Tibial artery (tissue), 4 donors: ENCODE data around the gene HS1BP3.
A peak's percentile ranks its signal among the peaks of the same experiment; 100 is the strongest.

Experiments used
- DNase-seq, 2 donors: peaks; one replicate each; pipeline ENCODE4 v3.0.0-alpha.2; 2019
- H3K27ac ChIP-seq, 2 donors: fragments of 200-600 bp; sonication (generic) in 1 of 2; 1 replicate in 1 of 2; 2 replicates in 1 of 2; pipeline ENCODE4 v1.5.1; 2018 to 2019; ENCODE audit warnings: mild to moderate bottlenecking in 1 of 2
- H3K27me3 ChIP-seq, 2 donors: fragments of 200-600 bp; sonication (generic) in 1 of 2; one replicate each; pipeline versions ENCODE4 v1.5.1 to v1.6.0; 2016 to 2019
- H3K36me3 ChIP-seq, 3 donors: fragments of 200-600 bp; sonication (generic) in 2 of 3; one replicate each; pipeline ENCODE4 v1.5.1; 2016 to 2019; ENCODE audit warnings: mild to moderate bottlenecking in 2 of 3
- H3K4me1 ChIP-seq, 4 donors: fragments of 200-600 bp; sonication (generic) in 2 of 4; 1 replicate in 3 of 4; 2 replicates in 1 of 4; pipeline ENCODE4 v1.5.1; 2016 to 2019
- H3K4me3 ChIP-seq, 2 donors: fragments of 200-600 bp; sonication (generic) in 1 of 2; 1 replicate in 1 of 2; 2 replicates in 1 of 2; pipeline ENCODE4 v1.5.1; 2018 to 2019; ENCODE audit warnings: mild to moderate bottlenecking in 2 of 2
- H3K9me3 ChIP-seq, 3 donors: fragments of 200-600 bp; sonication (generic) in 1 of 3; one replicate each; pipeline ENCODE4 v1.5.1; 2016 to 2019
- intact Hi-C: fragments of 100-400 bp; cut with DNase I; formaldehyde crosslinking; loops from one replicate; pipeline ENCODE4 v1.15.0; 2023; ENCODE audit warnings: low total_unique reads
- TF ChIP-seq, protein P1 (sequence below), 2 experiments: fragments of 200-600 bp in 1 of 2; fragments of 450-650 bp in 1 of 2; IDR thresholded peaks; one replicate each; pipeline ENCODE4 v1.5.1; 2017 to 2019; ENCODE audit warnings: antibody characterized with exemption in 2 of 2, mild to moderate bottlenecking in 1 of 2, moderate library complexity in 1 of 2

The HS1BP3 gene

DNA sequence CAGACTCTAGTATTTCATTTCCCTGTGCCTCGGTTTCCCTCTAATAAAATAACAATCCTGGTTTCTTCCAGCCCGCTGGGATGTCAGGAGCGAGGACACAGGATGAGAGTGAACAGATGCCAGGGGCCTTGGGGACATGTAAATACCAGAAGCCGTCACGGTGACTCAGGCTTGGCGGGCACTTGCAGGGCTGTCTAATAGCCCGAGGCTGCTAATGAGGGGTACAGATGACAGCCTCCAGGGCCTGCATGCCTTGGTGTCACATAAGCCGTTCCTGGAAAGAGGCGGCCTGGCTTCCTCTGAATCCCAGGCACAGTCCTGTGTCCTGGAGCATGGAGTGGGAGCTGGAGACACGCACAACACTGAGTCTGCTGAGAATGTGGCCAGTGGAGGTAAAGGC is 28.2 kb downstream of the HS1BP3 start:
- Histone ChIP-seq H3K36me3 (peaks cover 43 to 72% (median 56%) of the 10 kb centered on the region in 3 donors), H3K9me3 (no peaks in the 10 kb centered on the region), H3K27ac (peak overlapping the region; percentile 97 to 99), H3K27me3 (no peaks in the 10 kb centered on the region), H3K4me1 (peaks cover 9 to 60% (median 36%) of the 10 kb centered on the region in 4 donors), H3K4me3 (no peak overlapping the region)
- TF ChIP-seq, protein P1, sequence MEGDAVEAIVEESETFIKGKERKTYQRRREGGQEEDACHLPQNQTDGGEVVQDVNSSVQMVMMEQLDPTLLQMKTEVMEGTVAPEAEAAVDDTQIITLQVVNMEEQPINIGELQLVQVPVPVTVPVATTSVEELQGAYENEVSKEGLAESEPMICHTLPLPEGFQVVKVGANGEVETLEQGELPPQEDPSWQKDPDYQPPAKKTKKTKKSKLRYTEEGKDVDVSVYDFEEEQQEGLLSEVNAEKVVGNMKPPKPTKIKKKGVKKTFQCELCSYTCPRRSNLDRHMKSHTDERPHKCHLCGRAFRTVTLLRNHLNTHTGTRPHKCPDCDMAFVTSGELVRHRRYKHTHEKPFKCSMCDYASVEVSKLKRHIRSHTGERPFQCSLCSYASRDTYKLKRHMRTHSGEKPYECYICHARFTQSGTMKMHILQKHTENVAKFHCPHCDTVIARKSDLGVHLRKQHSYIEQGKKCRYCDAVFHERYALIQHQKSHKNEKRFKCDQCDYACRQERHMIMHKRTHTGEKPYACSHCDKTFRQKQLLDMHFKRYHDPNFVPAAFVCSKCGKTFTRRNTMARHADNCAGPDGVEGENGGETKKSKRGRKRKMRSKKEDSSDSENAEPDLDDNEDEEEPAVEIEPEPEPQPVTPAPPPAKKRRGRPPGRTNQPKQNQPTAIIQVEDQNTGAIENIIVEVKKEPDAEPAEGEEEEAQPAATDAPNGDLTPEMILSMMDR (IDR thresholded peaks at IDR 0.05), result no peak
- intact Hi-C loops, result no loop called here
- DNase-seq, result peak; percentile 14 to 59

- no peak overlapping the region for H3K4me3 ChIP-seq
- peak; percentile 19 to 53 for DNase-seq
- TF ChIP-seq, protein P1 (IDR thresholded peaks at IDR 0.05), result no peak
- intact Hi-C loops, result no loop called here
- no peaks in the 10 kb centered on the region for H3K27me3 ChIP-seq
- peak overlapping the region; percentile 97 to 99 for H3K27ac ChIP-seq
- H3K4me1 ChIP-seq, result peaks cover 9 to 60% (median 40%) of the 10 kb centered on the region in 4 donors
- H3K9me3 ChIP-seq, result no peaks in the 10 kb centered on the region
- peaks cover 43 to 71% (median 56%) of the 10 kb centered on the region in 3 donors for H3K36me3 ChIP-seq
Measured at GRCh38 chr2:20622296-20622686, 28.6 kb downstream of the HS1BP3 start.

GRCh38 chr2:20621366-20622295 is 29.3 kb downstream of the HS1BP3 start:
- DNase-seq, result peak; percentile 17 to 66
- Histone ChIP-seq H3K27me3 (no peaks in the 10 kb centered on the region), H3K4me3 (no peak overlapping the region), H3K27ac (peak overlapping the region; percentile 97 to 99), H3K36me3 (peaks cover 43 to 66% (median 55%) of the 10 kb centered on the region in 3 donors), H3K9me3 (no peaks in the 10 kb centered on the region), H3K4me1 (peaks cover 9 to 60% (median 44%) of the 10 kb centered on the region in 4 donors)
- TF ChIP-seq, protein P1 (IDR thresholded peaks at IDR 0.05), result no peak
- intact Hi-C loops, result no loop called here

DNA sequence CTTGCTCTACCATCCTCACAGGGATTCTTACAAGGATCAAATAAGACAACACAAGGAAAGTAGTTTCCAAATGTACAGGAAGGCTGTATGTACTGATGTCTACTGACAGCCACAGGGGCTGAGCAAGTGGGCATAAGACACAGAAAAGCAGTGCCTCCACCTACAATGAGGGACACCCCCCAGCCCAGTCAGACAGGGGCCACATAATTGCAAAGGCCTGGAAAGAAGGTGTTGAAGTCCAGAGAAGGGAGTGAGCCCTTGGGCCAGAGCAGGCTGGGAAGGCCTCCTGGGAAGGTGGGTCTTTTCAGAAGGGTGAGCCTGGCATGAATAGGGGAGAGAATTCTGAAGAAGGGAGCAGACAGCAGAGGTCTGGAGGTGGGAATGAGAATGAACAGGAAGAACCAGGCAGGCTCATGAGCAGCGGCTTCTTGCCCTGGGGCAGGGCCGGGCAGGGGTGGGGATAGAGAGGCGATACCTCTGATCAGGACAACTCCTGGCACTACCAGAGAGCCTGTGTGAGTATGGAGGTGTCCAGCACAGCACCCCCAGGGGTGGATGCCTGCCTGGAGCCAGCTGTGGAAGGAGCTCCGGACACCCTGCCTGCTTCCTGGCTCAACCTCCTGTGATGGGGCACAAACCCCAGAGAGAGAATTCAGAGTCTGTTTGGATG is 30.1 kb downstream of the HS1BP3 start:
- intact Hi-C loops, result no loop called here

GRCh38 chr2:20620271-20620681 is 30.6 kb downstream of the HS1BP3 start:
- intact Hi-C loops, result no loop called here
- Histone ChIP-seq H3K4me3 (no peak overlapping the region), H3K36me3 (peaks cover 43 to 56% (median 53%) of the 10 kb centered on the region in 3 donors), H3K27me3 (no peaks in the 10 kb centered on the region), H3K9me3 (no peaks in the 10 kb centered on the region), H3K4me1 (peaks cover 16 to 63% (median 54%) of the 10 kb centered on the region in 4 donors), H3K27ac (peak overlapping the region; percentile 97 to 99)
- TF ChIP-seq, protein P1 (IDR thresholded peaks at IDR 0.05), result no peak
- peak; percentile 27 to 62 for DNase-seq

More for the DNA sequence above, 30.1 kb downstream of the HS1BP3 start:
- Histone ChIP-seq H3K27me3 (no peaks in the 10 kb centered on the region), H3K4me3 (no peak overlapping the region), H3K36me3 (peaks cover 43 to 59% (median 53%) of the 10 kb centered on the region in 3 donors), H3K4me1 (peaks cover 16 to 61% (median 49%) of the 10 kb centered on the region in 4 donors), H3K9me3 (no peaks in the 10 kb centered on the region), H3K27ac (peak overlapping the region; percentile 97 to 99)
- TF ChIP-seq, protein P1 (IDR thresholded peaks at IDR 0.05), result no peak
- peak; percentile 18 to 62 for DNase-seq
